Astrocyte (in vitro differentiated cells and primary cell): ENCODE measurements around the gene ACOT13. TPM values are rescaled to one million over a fixed set of nuclear protein-coding genes. Genes with fewer than 3 reads are reported as not detected.
"Not testable (repeated sequence)": the region's sequence is repeated elsewhere in the genome, so short reads cannot be mapped to it uniquely, and the experiment has no call there.

Source experiments
- DNase-seq: peaks from one replicate; pipeline ENCODE4 v3.0.0-alpha.2; 2010; ENCODE audit warnings: low read depth
- FAIRE-seq: peaks from 2 replicates; lab custom pipeline; 2011; peaks lifted over from hg19 to GRCh38; lab: Jason Lieb, UNC
- H2AFZ ChIP-seq: 2 replicates; pipeline ENCODE4 v1.6.0; 2012; ENCODE audit warnings: low read depth, low read length, inconsistent platforms
- H3K27ac ChIP-seq: 2 replicates; pipeline ENCODE4 v1.5.1; 2011; ENCODE audit warnings: low read depth, low read length, inconsistent platforms
- H3K27me3 ChIP-seq: 2 replicates; pipeline ENCODE4 v1.6.0; 2011; ENCODE audit warnings: low read length, inconsistent platforms; ENCODE audit not compliant: insufficient read depth
- H3K36me3 ChIP-seq: 2 replicates; pipeline ENCODE4 v1.5.1; 2011; ENCODE audit warnings: low read length, inconsistent platforms; ENCODE audit not compliant: insufficient read depth
- H3K4me1 ChIP-seq: 2 replicates; pipeline ENCODE4 v1.5.1; 2011; ENCODE audit warnings: low read length, inconsistent platforms; ENCODE audit not compliant: insufficient read depth
- H3K4me2 ChIP-seq: 2 replicates; pipeline ENCODE4 v1.6.0; 2012; ENCODE audit warnings: low read length, inconsistent platforms
- H3K4me3 ChIP-seq: 2 replicates; pipeline ENCODE4 v1.5.1; 2011; ENCODE audit warnings: low read depth, mild to moderate bottlenecking, low read length, inconsistent platforms; ENCODE audit not compliant: insufficient read depth
- H3K79me2 ChIP-seq: 2 replicates; pipeline ENCODE4 v1.6.0; 2012; ENCODE audit warnings: mild to moderate bottlenecking, low read length, inconsistent platforms; ENCODE audit not compliant: insufficient read depth
- H3K9ac ChIP-seq: 2 replicates; pipeline ENCODE4 v1.6.0; 2012; ENCODE audit warnings: mild to moderate bottlenecking, low read length, inconsistent platforms
- H3K9me3 ChIP-seq: 2 replicates; pipeline ENCODE4 v1.5.1; 2012; ENCODE audit warnings: low read depth, mild to moderate bottlenecking, low read length, inconsistent platforms; ENCODE audit not compliant: insufficient read depth
- H4K20me1 ChIP-seq: 2 replicates; pipeline ENCODE4 v1.6.0; 2012; ENCODE audit warnings: low read length, inconsistent platforms; ENCODE audit not compliant: insufficient read depth
- H3K27ac Mint-ChIP-seq: one replicate; pipeline ENCODE4 v1.8.0; 2021; ENCODE audit warnings: mild to moderate bottlenecking, mixed read lengths; ENCODE audit not compliant: unreplicated experiment
- H3K27me3 Mint-ChIP-seq: one replicate; pipeline ENCODE4 v1.8.0; 2021; ENCODE audit warnings: low read depth, mixed read lengths; ENCODE audit not compliant: unreplicated experiment
- H3K36me3 Mint-ChIP-seq: one replicate; pipeline ENCODE4 v1.8.0; 2021; ENCODE audit warnings: low read depth, mixed read lengths; ENCODE audit not compliant: unreplicated experiment
- H3K4me1 Mint-ChIP-seq: one replicate; pipeline ENCODE4 v1.8.0; 2021; ENCODE audit warnings: low read depth, mixed read lengths; ENCODE audit not compliant: unreplicated experiment
- H3K4me3 Mint-ChIP-seq: one replicate; pipeline ENCODE4 v1.8.0; 2021; ENCODE audit warnings: mild to moderate bottlenecking, moderate library complexity, mixed read lengths; ENCODE audit not compliant: unreplicated experiment
- H3K9me3 Mint-ChIP-seq: one replicate; pipeline ENCODE4 v1.8.0; 2021; ENCODE audit warnings: mild to moderate bottlenecking, mixed read lengths; ENCODE audit not compliant: unreplicated experiment
- EZH2 ChIP-seq: IDR thresholded peaks from 2 replicates; pipeline ENCODE4 v1.6.1; 2012; ENCODE audit warnings: mild to moderate bottlenecking, low read length, inconsistent platforms; ENCODE audit not compliant: insufficient read depth
- total RNA-seq: library from RNA; stranded (reverse); gene quantifications from 2 replicates; pipeline ENCODE4 v1.2.1, GENCODE V29; 2021
- TF ChIP-seq, protein P1 (sequence below): IDR thresholded peaks from 2 replicates; pipeline ENCODE4 v1.5.1; 2011; ENCODE audit warnings: low read depth, mild to moderate bottlenecking, inconsistent platforms, low read length, moderate library complexity; ENCODE audit not compliant: insufficient read depth

ACOT13 gene
- total RNA-seq, 1 donor from 2014 or later = 35.9 TPM

DNA sequence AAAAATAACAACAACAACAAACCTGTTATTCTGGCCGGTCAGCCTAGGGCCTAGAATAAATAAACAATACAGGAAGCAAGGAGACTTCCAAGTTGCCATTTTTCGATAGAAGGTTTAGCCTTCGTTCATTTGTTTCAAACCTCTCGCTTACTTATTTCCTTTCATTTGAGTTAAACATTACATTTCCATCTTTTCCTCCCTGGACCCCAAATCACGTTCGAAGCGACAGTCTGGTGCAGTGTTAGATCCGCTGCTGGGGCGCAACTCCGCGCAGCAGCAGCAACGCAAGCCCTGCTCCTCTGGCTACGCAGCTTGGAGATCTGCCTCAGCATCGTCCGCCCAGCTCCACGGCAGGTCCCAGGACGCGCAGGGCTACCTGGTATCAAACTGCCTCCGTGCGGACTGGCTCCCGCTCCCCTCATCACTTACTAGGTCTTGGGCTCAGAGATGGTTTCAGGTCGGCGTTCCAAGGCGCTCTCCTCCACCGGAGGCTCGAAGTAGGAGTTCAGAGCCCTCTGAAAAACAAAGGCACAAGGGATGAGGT, 708 bp upstream of the ACOT13 start:
- H3K36me3 Mint-ChIP-seq = peaks cover 25% of the 10 kb centered on the region
- H3K27ac Mint-ChIP-seq = peak overlapping the region; percentile 68
- H3K9ac ChIP-seq = peak overlapping the region; percentile 93
- FAIRE-seq (no peak), DNase-seq (peak; percentile 39)
- H3K4me1 ChIP-seq = peaks cover 9% of the 10 kb centered on the region
- H3K4me1 Mint-ChIP-seq = peaks cover 3% of the 10 kb centered on the region
- no peaks in the 10 kb centered on the region for H3K9me3 ChIP-seq
- H3K27ac ChIP-seq = peak overlapping the region; percentile 93
- peaks cover 33% of the 10 kb centered on the region for H3K79me2 ChIP-seq
- no peaks in the 10 kb centered on the region for H3K27me3 Mint-ChIP-seq
- no peaks in the 10 kb centered on the region for H3K27me3 ChIP-seq
- H3K9me3 Mint-ChIP-seq = peaks cover 14% of the 10 kb centered on the region
- TF ChIP-seq EZH2 = no peak
- TF ChIP-seq, protein P1, sequence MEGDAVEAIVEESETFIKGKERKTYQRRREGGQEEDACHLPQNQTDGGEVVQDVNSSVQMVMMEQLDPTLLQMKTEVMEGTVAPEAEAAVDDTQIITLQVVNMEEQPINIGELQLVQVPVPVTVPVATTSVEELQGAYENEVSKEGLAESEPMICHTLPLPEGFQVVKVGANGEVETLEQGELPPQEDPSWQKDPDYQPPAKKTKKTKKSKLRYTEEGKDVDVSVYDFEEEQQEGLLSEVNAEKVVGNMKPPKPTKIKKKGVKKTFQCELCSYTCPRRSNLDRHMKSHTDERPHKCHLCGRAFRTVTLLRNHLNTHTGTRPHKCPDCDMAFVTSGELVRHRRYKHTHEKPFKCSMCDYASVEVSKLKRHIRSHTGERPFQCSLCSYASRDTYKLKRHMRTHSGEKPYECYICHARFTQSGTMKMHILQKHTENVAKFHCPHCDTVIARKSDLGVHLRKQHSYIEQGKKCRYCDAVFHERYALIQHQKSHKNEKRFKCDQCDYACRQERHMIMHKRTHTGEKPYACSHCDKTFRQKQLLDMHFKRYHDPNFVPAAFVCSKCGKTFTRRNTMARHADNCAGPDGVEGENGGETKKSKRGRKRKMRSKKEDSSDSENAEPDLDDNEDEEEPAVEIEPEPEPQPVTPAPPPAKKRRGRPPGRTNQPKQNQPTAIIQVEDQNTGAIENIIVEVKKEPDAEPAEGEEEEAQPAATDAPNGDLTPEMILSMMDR = no peak
- H3K4me2 ChIP-seq = peak overlapping the region; percentile 95
- peak overlapping the region; percentile 99 for H2AFZ ChIP-seq
- H4K20me1 ChIP-seq = peaks cover 7% of the 10 kb centered on the region
- H3K4me3 Mint-ChIP-seq = peak overlapping the region; percentile 97
- H3K4me3 ChIP-seq = peak overlapping the region; percentile 99
- H3K36me3 ChIP-seq = peaks cover 11% of the 10 kb centered on the region

DNA sequence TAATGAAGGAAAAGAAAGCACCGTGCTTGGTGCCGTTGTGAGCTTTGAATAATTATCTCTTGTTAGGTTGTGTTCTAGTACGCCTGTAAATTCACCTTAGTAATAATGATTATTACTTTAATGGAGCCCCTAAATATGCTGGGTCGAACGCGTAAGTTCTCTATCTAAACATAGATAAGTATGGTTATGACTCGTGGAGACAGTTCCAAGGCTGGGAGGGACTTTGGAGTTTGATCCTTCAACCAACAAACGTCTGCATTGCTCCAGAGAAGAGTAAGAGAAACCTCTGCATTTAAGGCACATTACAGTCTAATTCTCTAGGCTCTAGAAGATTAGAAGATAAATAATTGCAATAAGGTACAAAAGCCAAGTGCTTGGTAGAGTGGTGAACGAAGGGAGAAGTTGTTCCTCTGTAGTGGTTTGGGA, 514 bp downstream of the ACOT13 start:
- peak overlapping the region; percentile 99 for H3K4me3 ChIP-seq
- H3K27me3 ChIP-seq = no peaks in the 10 kb centered on the region
- H3K9me3 Mint-ChIP-seq = peaks cover 14% of the 10 kb centered on the region
- no peaks in the 10 kb centered on the region for H3K9me3 ChIP-seq
- peaks cover 7% of the 10 kb centered on the region for H4K20me1 ChIP-seq
- H3K27ac ChIP-seq = peak overlapping the region; percentile 93
- H3K79me2 ChIP-seq = peaks cover 33% of the 10 kb centered on the region
- H3K4me2 ChIP-seq = peak overlapping the region; percentile 95
- H3K27ac Mint-ChIP-seq = peak overlapping the region; percentile 99
- TF ChIP-seq EZH2 = no peak
- TF ChIP-seq, protein P1 = no peak
- H3K4me1 ChIP-seq = peaks cover 9% of the 10 kb centered on the region
- peak overlapping the region; percentile 86 for H2AFZ ChIP-seq
- peaks cover 3% of the 10 kb centered on the region for H3K4me1 Mint-ChIP-seq
- no peaks in the 10 kb centered on the region for H3K27me3 Mint-ChIP-seq
- DNase-seq (no peak), FAIRE-seq (no peak)
- H3K9ac ChIP-seq = peak overlapping the region; percentile 93
- H3K4me3 Mint-ChIP-seq = peak overlapping the region; percentile 97
- H3K36me3 Mint-ChIP-seq = peaks cover 24% of the 10 kb centered on the region
- peaks cover 11% of the 10 kb centered on the region for H3K36me3 ChIP-seq

DNA sequence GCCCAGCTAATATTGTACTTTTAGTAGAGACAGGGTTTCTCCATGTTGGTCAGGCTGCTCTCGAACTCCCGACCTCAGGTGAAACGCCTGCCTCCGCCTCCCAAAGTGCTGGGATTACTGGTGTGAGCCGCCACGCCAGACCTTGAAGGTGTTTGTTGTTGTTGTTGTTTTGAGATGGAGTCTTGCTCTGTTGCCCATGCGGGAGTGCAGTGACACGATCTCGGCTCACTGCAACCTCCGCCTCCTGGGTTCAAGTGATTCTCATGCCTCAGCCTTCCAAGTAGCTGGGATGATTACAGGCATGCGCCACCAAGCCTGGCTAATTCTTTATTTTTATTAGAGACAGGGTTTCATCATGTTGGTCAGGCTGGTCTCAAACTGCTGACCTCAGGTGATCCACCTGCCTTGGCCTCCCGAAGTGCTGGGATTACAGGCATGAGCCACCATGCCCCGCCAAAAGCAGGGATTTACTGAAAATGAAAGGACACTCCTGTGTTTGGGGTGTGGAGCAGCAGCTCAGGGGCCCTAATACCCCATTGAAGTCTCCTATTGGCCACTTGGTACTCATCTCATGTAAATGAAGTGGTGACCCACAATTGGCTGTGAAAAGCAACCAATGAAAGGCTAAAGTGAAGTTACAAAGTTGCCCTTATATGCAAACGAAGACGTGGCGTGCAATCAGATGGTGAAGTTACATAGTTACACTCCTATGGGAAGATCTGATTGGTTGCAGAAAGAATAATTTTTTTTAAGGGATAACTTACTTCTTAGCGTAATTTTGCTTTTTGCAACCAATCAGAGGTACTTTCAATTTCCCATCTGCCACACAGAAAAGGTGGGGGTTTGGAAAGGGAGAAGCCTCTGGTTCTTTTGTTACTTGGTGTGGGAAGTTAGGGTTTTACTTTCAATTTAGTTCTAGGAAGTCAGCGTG, 1.5 kb downstream of the ACOT13 start:
- peaks cover 28% of the 10 kb centered on the region for H3K79me2 ChIP-seq
- H4K20me1 ChIP-seq, H3K9me3 ChIP-seq, H3K4me1 Mint-ChIP-seq, DNase-seq, FAIRE-seq, H2AFZ ChIP-seq, H3K27me3 ChIP-seq, H3K4me3 ChIP-seq, H3K27ac ChIP-seq, H3K27me3 Mint-ChIP-seq, H3K4me1 ChIP-seq, H3K36me3 ChIP-seq: not testable (repeated sequence)
- Mint-ChIP-seq H3K9me3 (peaks cover 20% of the 10 kb centered on the region), H3K4me3 (peak overlapping the region; percentile 97), H3K36me3 (peaks cover 21% of the 10 kb centered on the region), H3K27ac (peak overlapping the region; percentile 34)
- peak overlapping the region; percentile 93 for H3K9ac ChIP-seq
- H3K4me2 ChIP-seq = peak overlapping the region; percentile 95
